Iris pigment epithelial cell (primary cell): ENCODE data around the gene DAZ2.
"Not testable (repeated sequence)": the region's sequence is repeated elsewhere in the genome, so short reads cannot be mapped to it uniquely, and the experiment has no call there.

Source experiments
- DNase-seq: peaks from one replicate; pipeline ENCODE4 v3.0.0-alpha.2; 2011; ENCODE audit warnings: low read depth

DAZ2 gene

DNA sequence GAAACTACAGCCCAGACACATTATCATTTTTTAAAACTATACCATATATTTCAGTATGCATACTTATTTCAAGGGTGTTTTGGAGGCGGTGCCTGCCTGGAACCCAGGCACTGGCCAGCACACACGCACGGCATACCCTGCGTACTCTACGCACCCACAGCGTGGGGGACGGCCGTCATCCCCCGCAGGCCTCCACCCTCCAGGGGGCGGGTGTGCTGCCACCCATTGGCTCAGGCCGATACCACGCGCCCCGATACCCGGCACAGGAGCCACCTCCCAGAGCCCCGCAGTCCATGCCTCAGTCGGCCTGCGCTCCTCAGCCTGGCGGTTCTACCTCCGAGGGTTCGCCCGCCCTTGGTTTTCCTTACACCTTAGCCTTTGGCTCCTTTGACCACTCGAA, at the start of gene DAZ2:
Gene DAZ2, plus strand, starts transcription at position 301 of the 400 bp plus-strand sequence. CDS start 208 bp downstream, outside the sequence.
- DNase-seq = not testable (repeated sequence)

GRCh38 chrY:23198908-23199307, 20.4 kb upstream of the DAZ2 start, which contains the start of gene DAZ1:
DAZ1 (minus strand) TSS chrY:23199008; CDS start chrY:23198800, 208 bp downstream.
- not testable (repeated sequence) for DNase-seq

DNA sequence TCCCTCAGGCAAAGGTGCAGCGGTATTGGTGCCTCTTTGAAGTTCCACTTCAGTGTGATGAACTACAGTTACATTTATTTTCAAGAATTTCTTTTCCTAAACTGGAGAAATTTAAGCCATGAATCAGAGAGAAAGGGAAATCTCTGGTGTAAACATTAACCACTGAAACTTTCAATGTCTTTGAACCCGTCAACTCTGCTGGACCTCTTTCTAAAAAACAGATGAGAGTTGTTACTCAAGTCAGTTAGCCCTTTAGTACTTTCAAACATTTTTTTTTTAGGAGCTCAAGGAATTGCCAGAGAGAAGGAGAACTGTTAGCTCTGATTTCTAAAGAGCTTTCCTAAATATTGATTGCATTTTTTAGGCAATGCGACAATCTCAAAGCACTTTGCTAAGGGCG, 11.9 kb upstream of the DAZ2 start:
- DNase-seq = not testable (repeated sequence)

GRCh38 chrY:23209802-23210495, 9.4 kb upstream of the DAZ2 start:
- not testable (repeated sequence) for DNase-seq

DNA sequence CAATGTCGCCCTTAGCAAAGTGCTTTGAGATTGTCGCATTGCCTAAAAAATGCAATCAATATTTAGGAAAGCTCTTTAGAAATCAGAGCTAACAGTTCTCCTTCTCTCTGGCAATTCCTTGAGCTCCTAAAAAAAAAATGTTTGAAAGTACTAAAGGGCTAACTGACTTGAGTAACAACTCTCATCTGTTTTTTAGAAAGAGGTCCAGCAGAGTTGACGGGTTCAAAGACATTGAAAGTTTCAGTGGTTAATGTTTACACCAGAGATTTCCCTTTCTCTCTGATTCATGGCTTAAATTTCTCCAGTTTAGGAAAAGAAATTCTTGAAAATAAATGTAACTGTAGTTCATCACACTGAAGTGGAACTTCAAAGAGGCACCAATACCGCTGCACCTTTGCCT, 8.7 kb upstream of the DAZ2 start:
- DNase-seq = not testable (repeated sequence)
